Measurements from ENCODE around the gene GSK3A.

Gene GSK3A

GRCh38 chr19:42247640-42248199, 5.3 kb upstream of the GSK3A start:
- DNase-seq: no peak

DNA sequence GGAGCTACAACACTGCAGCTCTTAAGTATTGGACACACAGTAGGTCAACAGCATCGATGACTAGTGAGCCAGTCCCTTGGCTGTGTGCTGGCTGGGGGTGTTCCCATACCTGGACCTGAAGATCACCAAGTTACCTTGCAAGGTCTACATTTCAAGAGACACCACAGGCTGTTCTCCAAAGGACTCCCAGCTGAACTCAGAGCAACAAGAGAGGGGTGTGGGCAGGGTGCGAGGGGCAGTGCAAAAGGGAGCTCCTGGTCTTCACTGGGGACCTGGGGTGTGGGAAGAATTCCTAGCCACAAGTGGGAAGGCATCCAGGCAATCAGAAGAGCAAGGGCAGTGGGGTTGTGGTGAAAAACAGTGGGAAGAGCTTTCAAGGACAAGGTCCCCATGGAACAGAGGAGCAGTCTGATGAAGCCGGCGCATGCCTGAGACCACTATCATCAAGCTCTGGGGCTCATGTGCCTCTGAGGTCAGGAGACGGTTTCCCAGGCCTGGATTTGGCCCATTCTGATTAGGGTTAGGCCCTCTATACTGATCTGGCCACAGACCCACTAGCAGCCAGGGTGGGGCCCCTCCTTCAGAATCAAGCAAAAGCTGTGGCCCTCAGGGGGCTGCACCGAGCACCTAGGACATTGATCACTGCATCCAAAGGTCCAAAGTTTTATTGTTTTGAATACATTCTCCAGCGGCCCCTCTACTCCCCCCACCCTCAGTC, 4.7 kb upstream of the GSK3A start:
- DNase-seq: no peak

DNA sequence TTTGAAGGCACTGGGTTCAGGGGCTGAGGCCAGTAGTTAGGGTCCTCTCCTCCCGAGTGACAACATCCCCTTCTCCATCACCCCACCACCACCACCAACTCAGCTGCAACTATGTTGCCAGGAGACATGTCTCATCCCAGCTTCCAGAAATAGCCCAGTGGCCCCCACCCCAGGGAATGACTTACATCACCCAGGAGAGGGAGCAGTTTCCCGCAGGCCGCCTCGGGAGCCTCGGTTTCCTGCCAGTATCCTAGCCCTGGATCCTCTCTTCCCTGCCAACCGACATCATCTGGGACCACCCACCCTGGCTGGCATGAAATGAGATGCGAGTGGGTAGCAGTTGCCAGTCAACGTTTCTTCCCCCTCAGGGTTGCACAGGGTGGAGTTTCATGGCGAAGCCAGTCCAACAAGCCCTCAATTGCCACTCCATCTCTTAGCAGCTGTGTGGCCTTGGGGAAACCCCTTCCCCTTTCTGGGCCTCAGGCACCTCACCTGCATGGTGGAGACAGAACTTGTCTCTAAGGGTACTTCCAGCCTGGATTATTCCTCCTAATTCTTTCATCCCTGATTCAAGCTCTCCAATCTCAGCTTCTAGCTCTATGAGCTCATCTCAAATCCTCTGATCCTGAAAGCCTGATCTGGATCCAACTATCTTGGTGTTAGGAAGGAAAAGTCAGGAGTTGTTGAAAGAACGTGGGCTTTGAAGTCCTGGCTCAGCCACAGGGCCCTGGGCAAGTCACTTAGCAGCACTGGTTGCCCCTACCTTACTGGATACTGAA, 3.9 kb upstream of the GSK3A start:
- no peak for DNase-seq

DNA sequence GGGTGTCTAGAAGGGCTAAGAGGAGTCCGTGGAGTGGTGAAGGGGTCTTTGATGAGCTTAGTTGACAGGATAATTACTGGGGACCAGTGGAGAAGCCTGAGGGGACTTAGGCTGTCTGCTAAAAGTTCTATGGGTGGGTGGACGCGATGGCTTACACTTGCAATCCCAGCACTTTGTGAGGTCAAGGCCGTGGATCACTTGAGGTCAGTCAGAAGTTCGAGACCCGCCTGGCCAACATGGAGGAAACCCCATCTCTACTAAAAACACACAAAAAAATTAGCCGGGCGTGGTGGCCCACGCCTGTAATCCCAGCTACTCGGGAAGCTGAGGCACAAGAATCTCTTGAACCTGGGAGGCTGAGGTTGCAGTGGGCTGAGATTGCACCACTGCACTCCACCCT, 2.8 kb upstream of the GSK3A start:
- no peak for DNase-seq

GRCh38 chr19:42244347-42245220, 2.2 kb upstream of the GSK3A start:
- DNase-seq: peak; percentile 91

GRCh38 chr19:42242069-42242511, 312 bp downstream of the GSK3A start:
- DNase-seq: no peak

DNA sequence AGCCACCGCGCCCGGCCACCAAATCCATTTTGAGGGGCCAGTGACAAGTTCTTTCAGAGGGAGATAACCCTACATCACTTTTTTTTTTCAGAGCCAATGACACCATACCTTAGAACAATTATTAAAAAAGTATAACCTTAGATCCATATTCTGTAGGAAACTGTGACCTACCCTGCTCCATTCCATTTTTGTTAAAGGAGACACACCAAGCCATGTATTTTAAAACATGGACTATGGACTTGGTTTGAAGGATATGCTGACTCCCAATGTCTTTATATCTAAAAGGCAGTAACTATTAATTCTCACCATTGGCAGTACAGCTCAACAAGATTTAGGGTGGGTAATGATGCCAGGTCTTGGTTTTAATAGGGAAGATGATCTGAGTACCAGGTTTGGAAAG, 1.1 kb downstream of the GSK3A start:
- no peak for DNase-seq

DNA sequence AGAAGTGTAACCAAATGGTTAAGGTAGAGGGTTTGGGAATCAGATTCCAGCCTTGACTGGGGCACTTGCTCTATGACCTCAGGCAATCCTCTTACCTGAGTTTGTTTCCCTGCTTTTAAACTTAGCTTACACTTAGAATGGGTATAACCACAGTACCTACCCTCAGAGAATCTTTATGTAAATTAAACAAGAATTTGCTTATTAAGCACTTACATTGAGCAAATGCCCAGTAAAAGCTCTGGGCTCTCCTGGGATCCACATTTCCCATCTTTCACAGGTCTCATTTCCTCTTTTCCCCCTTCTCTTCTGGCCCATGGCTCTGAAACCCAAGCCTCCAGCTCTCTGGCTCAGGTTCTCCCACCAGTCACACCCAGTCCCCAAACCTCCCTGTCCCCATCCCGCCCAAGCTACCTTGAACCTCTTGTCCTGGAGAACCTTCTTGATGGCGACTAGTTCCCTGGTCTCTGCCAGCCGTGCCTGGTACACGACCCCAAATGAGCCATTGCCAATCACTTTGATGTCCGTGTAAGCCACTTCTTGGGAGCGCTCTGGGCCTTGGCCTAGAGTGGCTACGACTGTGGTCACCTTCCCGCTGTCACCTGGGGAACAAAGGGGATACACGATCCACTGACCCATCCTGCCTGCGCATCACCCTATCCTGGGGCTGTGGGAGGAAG, 2.7 kb downstream of the GSK3A start:
- no peak for DNase-seq

- no peak for DNase-seq
These were observed 7.2 kb downstream of the GSK3A start for GRCh38 chr19:42235181-42235580.

DNA sequence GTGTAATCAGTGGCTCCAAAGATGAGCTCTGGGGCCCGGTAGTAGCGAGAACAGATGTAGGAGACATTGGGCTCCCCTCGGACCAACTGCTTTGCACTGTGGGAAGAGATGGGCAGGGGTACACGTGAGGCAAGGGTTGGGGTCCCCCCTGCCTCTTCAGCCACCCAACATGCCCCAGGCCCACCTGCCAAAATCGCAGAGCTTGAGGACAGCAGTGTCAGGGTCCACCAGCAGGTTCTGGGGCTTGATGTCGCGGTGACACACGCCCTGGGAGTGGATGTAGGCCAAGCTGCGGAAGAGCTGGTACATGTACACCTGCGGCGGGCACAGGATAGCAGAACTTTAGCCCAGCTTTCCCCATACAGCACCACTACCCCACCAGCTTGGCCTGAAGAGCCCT, 8.0 kb downstream of the GSK3A start:
- DNase-seq: no peak

- DNase-seq: no peak
These were observed 8.6 kb downstream of the GSK3A start for GRCh38 chr19:42233678-42234292.

- DNase-seq: no peak
These were observed 9.3 kb downstream of the GSK3A start for GRCh38 chr19:42233106-42233505.

GRCh38 chr19:42232435-42232834, 10.0 kb downstream of the GSK3A start:
- no peak for DNase-seq

DNA sequence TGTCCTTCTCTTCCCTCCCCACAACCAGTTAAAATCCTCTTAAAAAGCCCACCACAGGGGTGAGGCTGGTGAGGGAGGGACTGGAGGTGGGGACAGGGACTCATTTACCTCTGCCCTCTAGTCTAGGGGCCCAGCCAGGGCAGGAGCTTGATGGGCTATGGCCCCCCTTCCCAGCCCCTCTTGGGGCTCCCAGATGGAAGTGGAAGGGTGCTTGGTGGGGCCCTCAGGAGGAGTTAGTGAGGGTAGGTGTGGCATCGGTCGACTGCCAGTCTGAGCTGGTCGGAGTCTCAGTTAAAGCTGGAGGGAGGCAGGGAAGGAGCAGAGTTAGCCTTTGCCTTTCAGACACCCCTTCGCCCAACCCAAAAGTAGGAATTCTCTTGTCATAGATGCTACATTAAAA, 11.8 kb downstream of the GSK3A start:
- no peak for DNase-seq

DNA sequence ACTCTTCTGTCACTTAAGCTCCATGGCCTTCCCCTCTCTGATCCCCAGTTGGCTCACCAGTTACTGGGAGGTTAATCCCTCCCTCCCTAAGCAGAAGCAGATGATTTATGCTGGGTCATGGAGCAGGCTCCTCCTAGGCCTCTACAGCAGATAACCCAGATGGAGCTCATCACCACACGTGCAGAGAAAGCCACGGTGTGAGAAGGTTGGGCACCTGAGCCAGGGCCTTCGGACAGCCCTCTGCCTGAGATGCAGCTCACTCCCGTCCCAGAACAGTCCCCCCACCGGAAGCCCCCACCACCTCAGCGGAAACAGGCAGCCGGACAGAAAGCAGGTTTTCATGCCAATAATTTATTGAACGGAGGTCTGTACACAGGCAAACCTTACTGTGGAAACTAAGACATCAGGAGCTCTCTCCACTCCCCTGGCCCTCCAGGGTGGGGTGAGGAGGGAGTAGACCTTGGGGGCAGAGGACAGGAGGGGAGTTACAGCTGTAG, 12.5 kb downstream of the GSK3A start:
- no peak for DNase-seq

- no peak for DNase-seq
These were observed 13.0 kb downstream of the GSK3A start for GRCh38 chr19:42229301-42229854.

- DNase-seq: no peak
These were observed 13.8 kb downstream of the GSK3A start for GRCh38 chr19:42228641-42229040.

GRCh38 chr19:42226886-42227285, 15.5 kb downstream of the GSK3A start:
- DNase-seq: no peak

GRCh38 chr19:42225718-42226292, 16.6 kb downstream of the GSK3A start:
- DNase-seq: no peak

GRCh38 chr19:42224940-42225717, 17.3 kb downstream of the GSK3A start:
- no peak for DNase-seq
